ENCODE measurements around the gene ZFP14. TPM values are rescaled to one million over a fixed set of nuclear protein-coding genes. Genes with fewer than 3 reads are reported as not detected.

ZFP14 gene
- total and polyA plus RNA-seq, 3 experiments from 2014 or later, result 2.1 to 4.5 (median 3.9) TPM

Other genes with a start within 250 kb of the ZFP14 start
- 100 to 1,000 TPM; 415 to 432 TPM for gene CAPNS1, start 239.1 kb downstream of the ZFP14 start, total RNA-seq
- gene CAPNS1, start 239.1 kb downstream of the ZFP14 start, polyA plus RNA-seq, result 167 TPM
- not detected for gene COX7A1, start 226.8 kb downstream of the ZFP14 start, total RNA-seq
- not detected for gene COX7A1, start 226.8 kb downstream of the ZFP14 start, polyA plus RNA-seq
- gene ZNF565, start 164.5 kb downstream of the ZFP14 start, total RNA-seq, result 1 to 10 TPM; 2.1 to 2.5 TPM
- 6.4 TPM for gene ZNF565, start 164.5 kb downstream of the ZFP14 start, polyA plus RNA-seq
- 100 to 1,000 TPM; 122 to 129 TPM for gene ZNF146, start 164.1 kb downstream of the ZFP14 start, total RNA-seq
- gene ZNF146, start 164.1 kb downstream of the ZFP14 start, polyA plus RNA-seq, result 80.6 TPM
- gene ZFP82, start 39.4 kb upstream of the ZFP14 start, total RNA-seq, result 1 to 10 TPM; 4.9 to 6.2 TPM
- gene ZFP82, start 39.4 kb upstream of the ZFP14 start, polyA plus RNA-seq, result 12.8 TPM
- 1 to 10 TPM; 8.2 to 9.0 TPM for gene ZNF566, start 110.4 kb upstream of the ZFP14 start, total RNA-seq
- 12.9 TPM for gene ZNF566, start 110.4 kb upstream of the ZFP14 start, polyA plus RNA-seq
- gene ZNF260, start 149.1 kb upstream of the ZFP14 start, total RNA-seq, result 10 to 100 TPM in 1 of 2 experiments, 1 to 10 TPM in 1; 6.9 to 10.3 TPM
- gene ZNF260, start 149.1 kb upstream of the ZFP14 start, polyA plus RNA-seq, result 7.1 TPM
- 10 to 100 TPM; 15.6 to 16.4 TPM for gene ZNF529, start 194.1 kb upstream of the ZFP14 start, total RNA-seq
- gene ZNF529, start 194.1 kb upstream of the ZFP14 start, polyA plus RNA-seq, result 8.6 TPM
- 10 to 100 TPM in 1 of 2 experiments, 1 to 10 TPM in 1; 10.0 to 10.3 TPM for gene ZNF382, start 226.1 kb upstream of the ZFP14 start, total RNA-seq
- 7.7 TPM for gene ZNF382, start 226.1 kb upstream of the ZFP14 start, polyA plus RNA-seq

All from CD8-positive, alpha-beta memory T cell (primary cell).